Chondrocyte (in vitro differentiated cells): ENCODE measurements around the gene RAB13. TPM values are rescaled to one million over a fixed set of nuclear protein-coding genes. Genes with fewer than 3 reads are reported as not detected.
"Not testable (repeated sequence)": the region's sequence is repeated elsewhere in the genome, so short reads cannot be mapped to it uniquely, and the experiment has no call there.

Experiments
- DNase-seq: peaks from one replicate; pipeline ENCODE4 v3.0.0; 2021; ENCODE audit warnings: mixed read lengths, low spot score
- H3K27ac Mint-ChIP-seq: one replicate; pipeline ENCODE4 v1.8.0; 2021; ENCODE audit warnings: mild to moderate bottlenecking, moderate library complexity, mixed read lengths; ENCODE audit not compliant: unreplicated experiment
- H3K27me3 Mint-ChIP-seq: 2 replicates; pipeline ENCODE4 v1.8.0; 2021; ENCODE audit warnings: low read depth, mixed read lengths
- H3K36me3 Mint-ChIP-seq: 2 replicates; pipeline ENCODE4 v1.8.0; 2021; ENCODE audit warnings: low read depth, mixed read lengths
- H3K4me1 Mint-ChIP-seq: 2 replicates; pipeline ENCODE4 v1.8.0; 2021; ENCODE audit warnings: low read depth, mild to moderate bottlenecking, mixed read lengths
- H3K4me3 Mint-ChIP-seq: one replicate; pipeline ENCODE4 v1.8.0; 2021; ENCODE audit warnings: mild to moderate bottlenecking, moderate library complexity, mixed read lengths; ENCODE audit not compliant: unreplicated experiment
- H3K9me3 Mint-ChIP-seq: 2 replicates; pipeline ENCODE4 v1.8.0; 2021; ENCODE audit warnings: low read depth, mixed read lengths
- total RNA-seq: library from RNA; stranded (reverse); gene quantifications from 3 replicates; pipeline ENCODE4 v1.2.1, GENCODE V29; 2021
- TF ChIP-seq, protein P1 (sequence below): fragments of 200-600 bp; sonication (generic); IDR thresholded peaks from 2 replicates; pipeline ENCODE4 v1.5.0; 2021; ENCODE audit warnings: antibody characterized with exemption, mild to moderate bottlenecking, moderate library complexity

Gene RAB13
- total RNA-seq, 1 donor from 2014 or later: 116 TPM

DNA sequence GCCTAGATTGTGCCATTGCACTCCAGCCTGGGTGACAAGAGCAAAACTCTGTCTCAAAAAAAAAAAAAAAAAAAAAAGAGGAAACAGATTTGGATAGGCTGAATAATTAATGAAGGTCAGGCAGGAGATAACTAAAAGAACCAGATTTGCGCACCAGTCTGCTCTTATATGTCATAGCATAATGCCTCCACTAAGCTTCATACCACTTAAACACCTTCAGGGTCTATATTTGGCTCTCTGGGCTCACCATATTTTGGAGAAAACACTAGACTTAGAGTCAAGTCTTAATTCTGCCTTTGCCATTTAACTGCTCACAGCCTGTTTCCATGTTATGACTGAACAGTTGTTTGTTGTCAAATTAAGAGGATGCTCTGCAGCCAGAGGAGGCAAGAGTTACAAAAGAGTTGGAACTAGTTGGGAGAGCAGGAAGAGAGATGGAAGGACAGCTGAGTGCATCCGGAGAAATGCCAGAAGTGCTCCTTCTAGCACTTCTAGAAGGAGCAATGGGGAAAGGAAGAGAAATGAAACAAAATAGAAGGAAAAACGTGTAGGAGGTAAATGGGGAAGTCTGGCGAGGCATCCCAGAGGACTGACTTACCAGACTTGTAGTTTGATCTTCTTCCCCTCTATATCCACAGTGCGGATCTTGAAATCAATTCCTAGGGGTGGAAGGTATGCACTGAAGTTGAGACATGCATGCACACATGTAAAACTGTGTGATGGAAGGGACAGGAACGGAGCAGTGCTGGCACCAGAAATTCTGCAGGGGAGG, 1.8 kb downstream of the RAB13 start:
- H3K27me3 Mint-ChIP-seq: no peaks in the 10 kb centered on the region
- peak overlapping the region; percentile 49 for H3K4me3 Mint-ChIP-seq
- H3K36me3 Mint-ChIP-seq: peaks cover 11% of the 10 kb centered on the region
- peaks cover 28% of the 10 kb centered on the region for H3K4me1 Mint-ChIP-seq
- no peak for DNase-seq
- peak overlapping the region; percentile 6 for H3K27ac Mint-ChIP-seq
- H3K9me3 Mint-ChIP-seq: no peaks in the 10 kb centered on the region
- TF ChIP-seq, protein P1, sequence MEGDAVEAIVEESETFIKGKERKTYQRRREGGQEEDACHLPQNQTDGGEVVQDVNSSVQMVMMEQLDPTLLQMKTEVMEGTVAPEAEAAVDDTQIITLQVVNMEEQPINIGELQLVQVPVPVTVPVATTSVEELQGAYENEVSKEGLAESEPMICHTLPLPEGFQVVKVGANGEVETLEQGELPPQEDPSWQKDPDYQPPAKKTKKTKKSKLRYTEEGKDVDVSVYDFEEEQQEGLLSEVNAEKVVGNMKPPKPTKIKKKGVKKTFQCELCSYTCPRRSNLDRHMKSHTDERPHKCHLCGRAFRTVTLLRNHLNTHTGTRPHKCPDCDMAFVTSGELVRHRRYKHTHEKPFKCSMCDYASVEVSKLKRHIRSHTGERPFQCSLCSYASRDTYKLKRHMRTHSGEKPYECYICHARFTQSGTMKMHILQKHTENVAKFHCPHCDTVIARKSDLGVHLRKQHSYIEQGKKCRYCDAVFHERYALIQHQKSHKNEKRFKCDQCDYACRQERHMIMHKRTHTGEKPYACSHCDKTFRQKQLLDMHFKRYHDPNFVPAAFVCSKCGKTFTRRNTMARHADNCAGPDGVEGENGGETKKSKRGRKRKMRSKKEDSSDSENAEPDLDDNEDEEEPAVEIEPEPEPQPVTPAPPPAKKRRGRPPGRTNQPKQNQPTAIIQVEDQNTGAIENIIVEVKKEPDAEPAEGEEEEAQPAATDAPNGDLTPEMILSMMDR: no peak

DNA sequence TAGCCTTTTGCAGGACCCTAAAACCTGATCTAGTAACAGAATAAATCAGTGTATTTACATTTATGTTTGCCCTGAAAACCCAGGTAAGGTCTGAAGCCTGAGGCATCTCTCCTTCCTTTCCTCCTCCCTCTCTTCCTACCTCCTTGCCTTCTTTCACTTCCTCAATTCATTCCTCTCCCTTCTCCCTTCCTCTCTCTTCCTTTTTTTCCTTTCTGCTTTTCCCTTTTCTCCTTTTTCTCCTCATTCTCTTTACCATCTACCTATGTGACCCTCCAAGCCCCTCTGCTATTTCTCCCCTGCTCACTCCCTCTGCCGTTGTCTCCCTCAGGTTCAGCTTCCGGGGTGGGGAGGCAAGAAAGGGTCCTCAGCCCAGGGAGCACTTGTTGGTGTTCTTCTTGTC, 4.4 kb downstream of the RAB13 start:
- H3K27me3 Mint-ChIP-seq, DNase-seq, H3K4me3 Mint-ChIP-seq, H3K9me3 Mint-ChIP-seq: not testable (repeated sequence)
- Mint-ChIP-seq H3K4me1 (peaks cover 35% of the 10 kb centered on the region), H3K36me3 (peaks cover 15% of the 10 kb centered on the region), H3K27ac (peak overlapping the region; percentile 42)

DNA sequence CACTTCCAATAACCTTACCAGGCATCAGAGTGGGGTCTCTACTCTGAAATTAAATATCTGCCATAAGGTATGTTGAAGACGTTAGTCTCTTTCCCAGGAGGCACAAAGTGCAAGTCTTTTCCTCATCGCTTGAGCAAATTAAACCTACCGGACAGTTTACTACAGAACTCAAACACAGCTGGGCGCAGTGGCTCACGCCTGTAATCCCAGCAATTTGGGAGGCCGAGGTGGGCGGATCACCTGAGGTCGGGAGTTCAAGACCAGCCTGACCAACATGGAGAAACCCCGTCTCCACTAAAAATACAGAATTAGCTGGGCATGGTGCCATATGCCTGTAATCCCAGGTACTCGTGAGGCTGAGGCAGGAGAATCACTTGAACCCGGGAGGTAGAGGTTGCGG, 7.0 kb downstream of the RAB13 start:
- Mint-ChIP-seq H3K27ac (peak overlapping the region; percentile 63), H3K36me3 (peaks cover 24% of the 10 kb centered on the region), H3K4me1 (peaks cover 27% of the 10 kb centered on the region)
- not testable (repeated sequence) for H3K4me3 Mint-ChIP-seq, H3K27me3 Mint-ChIP-seq, DNase-seq, H3K9me3 Mint-ChIP-seq

DNA sequence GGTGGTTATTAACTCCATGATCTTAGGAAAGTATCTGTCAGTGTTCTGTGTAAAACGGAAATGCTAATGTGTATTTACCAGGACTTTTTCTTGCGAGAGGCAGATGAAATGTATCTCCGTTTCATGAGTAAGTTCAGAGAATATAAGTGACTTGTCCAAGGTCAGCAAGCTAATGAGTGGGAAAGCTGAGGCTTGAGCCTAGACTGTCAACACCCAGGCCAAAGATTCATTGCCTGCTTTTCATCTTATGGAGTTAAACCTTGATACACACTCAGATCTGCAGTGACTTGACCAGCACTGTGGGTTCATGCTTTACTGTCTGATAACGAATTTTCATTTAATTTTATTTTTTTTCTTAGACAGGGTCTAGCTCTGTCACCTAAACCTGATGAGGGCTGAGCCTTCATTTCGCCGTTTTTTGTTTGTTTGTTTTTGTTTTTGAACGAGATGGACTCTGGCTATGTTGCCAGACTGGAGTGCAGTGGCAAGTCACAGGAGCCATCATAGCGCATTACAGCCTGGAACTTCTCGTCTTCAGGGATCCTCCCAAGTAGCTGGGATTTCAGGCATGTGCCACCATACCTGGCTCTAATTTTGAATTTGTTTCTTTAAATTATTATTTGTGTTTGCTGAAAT, 7.7 kb downstream of the RAB13 start:
- Mint-ChIP-seq H3K27ac (peak overlapping the region; percentile 95), H3K36me3 (peaks cover 25% of the 10 kb centered on the region), H3K4me1 (peaks cover 27% of the 10 kb centered on the region), H3K9me3 (no peaks in the 10 kb centered on the region), H3K4me3 (peak overlapping the region; percentile 95), H3K27me3 (no peaks in the 10 kb centered on the region)
- TF ChIP-seq, protein P1: no peak
- no peak for DNase-seq

DNA sequence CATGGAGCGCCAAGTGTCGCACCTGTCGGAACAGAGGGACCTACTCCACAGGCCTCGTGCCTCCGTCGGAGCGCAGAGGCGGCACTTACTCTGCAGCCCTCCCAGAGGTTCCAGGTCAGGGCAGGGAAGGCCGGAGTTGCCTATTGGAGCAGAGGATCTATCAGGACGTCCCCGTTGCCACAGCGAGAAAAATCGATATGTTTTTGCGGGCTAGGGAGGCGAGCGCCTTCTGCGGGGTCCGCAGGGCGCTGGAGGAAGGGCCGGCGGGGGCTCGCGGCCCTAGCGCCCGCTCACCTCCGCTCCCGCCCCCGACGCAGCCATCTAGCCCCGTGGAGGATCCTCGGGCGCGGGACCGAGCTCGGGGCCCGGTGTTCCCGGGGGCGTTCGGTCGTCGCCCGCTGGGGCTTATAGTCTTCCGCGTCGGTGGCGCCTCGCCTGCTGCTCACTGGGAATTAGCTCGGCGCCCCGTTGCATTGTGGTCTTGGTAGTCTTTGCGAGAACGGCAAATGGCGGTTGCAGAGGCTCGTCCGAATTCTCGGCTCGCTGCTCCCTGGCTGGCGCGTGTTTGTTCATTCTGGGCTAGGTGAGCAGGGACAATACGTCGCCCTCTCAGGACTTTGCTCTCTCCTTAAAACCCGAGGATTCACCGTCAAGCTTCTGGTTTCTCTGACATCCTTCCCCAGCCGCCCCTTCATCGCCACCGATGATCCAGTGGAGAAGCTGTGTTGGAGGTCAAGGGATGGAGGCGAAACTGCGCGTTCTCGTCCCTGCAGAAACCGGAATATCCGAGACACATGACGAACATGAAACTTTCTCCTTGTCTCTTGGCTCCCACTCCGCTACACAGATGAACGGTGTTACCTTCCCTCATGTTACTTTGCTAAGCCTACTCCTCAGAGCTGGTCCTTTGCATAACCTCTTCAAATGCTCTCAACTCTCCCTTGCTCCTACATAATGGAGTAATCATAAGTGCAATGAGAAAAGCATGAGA, 8.6 kb downstream of the RAB13 start, which contains the start of gene JTB:
TSS of gene JTB (minus strand) at position 425 of the 991 bp plus-strand sequence. CDS start at position 3, 422 bp downstream.
- H3K4me3 Mint-ChIP-seq: peak within 1 kb of the TSS; percentile 95
- peaks cover 20% of the 10 kb centered on the region for H3K36me3 Mint-ChIP-seq
- no peaks in the 10 kb centered on the region for H3K27me3 Mint-ChIP-seq
- H3K27ac Mint-ChIP-seq: peak within 1 kb of the TSS; percentile 95
- H3K9me3 Mint-ChIP-seq: no peaks in the 10 kb centered on the region
- TF ChIP-seq, protein P1: no peak
- peak; percentile 88 for DNase-seq
- peaks cover 27% of the 10 kb centered on the region for H3K4me1 Mint-ChIP-seq
